HK-2 (cell line): ENCODE data around the gene MTARC2.
"Not testable (repeated sequence)": the region's sequence is repeated elsewhere in the genome, so short reads cannot be mapped to it uniquely, and the experiment has no call there.

ENCODE experiments used
- DNase-seq: peaks from one replicate; pipeline ENCODE4 v3.0.0-alpha.2; 2018; ENCODE audit not compliant: unreplicated experiment

MTARC2 gene

DNA sequence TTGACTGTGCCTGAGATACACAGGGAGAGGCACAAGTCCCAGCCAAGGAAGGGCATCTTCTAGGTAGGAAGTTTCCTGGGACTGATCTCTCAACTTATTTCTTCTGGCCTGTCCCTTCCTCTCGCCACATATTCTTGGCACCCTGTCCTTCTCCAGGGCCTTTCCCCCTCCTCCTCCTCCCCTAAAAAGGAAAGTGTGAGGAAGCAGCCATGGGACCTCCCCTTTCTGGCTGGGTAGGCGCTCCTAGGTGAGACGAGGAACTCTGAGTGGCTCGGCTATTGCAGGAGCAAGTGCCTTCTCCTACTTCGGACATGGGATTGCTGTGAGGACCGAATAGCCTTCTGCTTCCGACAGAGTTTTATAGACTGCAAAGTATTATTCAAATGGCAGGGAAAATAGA, 15.5 kb upstream of the MTARC2 start:
- DNase-seq, result no peak

DNA sequence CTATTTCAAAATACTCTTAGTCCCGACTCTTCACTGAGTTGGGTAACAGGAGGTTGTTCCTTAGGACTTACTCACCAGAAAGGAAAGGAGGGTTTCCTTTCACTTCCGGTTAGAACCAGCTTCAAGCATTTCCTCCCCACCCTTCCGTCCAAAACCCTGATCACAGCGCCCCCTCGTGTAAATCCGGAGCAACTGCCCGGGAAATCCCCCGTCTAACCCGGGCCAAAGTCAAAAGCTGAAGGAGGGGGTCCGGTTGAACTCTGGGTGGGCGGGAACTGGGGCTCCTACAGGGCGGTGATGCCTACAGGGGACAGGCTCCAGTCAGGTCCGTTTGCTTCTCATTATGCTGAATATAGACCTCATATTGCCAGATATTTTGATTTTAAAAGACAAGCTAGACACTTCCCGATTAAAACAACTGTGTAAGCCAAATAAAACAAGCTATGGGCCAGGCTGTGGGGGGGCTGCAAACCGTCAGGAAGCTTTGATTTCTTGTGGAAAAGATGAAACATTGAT, 15.0 kb upstream of the MTARC2 start:
- peak; percentile 92 for DNase-seq

DNA sequence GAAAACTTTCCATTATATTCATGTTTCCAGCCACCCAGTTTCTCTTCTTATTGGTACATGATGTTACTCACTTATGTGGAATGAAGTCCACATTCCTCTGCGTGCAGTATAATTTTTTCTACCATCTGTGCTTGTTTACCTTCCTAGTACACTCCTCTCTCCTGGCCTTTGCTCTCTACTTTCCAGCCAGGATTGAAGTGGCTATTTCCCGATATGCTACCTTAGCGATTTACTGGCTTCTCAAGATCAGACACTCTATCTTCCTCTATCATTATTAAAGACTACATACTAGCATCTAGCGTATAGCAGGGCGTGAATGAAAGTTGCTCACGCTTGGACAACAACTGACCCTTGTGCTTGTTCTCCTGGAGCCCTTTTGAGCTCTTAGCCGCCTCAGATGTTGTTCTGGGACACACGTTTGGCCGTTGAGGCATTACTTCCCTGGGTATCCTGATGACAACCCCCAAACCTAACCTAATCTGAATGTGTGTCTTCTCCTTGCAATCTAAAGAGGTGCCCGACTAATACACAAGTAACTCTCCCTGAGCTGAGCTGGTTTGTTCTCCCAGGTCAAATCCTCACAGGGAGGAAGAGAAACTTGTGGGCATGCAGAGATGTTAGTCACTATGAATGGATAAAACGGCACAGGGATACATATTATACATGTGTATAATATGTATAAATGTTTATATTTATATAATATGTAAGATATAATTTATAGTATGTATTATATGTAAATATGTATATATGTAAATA, 13.4 kb upstream of the MTARC2 start:
- DNase-seq, result no peak

DNA sequence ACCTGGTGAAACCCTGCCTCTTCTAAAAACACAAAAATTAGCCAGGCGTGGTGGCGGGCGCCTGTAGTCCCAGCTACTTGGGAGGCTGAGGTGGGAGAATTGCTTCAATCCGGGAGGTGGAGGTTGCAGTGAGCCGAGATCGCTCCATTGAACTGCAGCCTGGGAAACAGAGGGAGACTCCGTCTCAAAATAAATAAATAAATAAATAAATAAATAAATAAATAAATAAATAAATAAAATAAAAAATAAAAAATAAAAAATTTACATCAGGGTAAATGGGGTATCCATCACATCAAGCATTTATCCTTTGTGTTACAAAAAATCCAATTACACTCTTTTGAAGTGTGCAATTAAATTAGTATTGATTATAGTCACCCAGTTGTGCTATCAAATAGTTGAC, 11.8 kb upstream of the MTARC2 start:
- not testable (repeated sequence) for DNase-seq

DNA sequence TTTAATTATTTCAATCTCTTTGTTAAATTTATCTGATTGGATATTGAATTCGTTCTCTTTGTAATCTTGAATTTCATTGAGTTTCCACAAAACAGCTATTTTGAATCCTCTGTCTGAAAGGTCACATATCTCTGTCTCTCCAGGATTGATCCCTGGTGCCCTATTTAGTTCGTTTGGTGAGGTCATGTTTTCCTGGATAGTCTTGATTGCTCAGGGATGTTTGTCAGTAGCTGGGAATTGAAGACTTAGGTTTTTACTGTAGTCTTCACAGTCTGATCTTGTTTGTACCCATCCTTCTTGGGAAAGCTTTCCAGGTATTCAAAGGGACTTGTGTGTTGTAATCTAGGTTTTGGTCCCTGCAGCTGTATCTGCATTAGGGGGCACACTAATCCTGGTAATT, 6.8 kb upstream of the MTARC2 start:
- no peak for DNase-seq

DNA sequence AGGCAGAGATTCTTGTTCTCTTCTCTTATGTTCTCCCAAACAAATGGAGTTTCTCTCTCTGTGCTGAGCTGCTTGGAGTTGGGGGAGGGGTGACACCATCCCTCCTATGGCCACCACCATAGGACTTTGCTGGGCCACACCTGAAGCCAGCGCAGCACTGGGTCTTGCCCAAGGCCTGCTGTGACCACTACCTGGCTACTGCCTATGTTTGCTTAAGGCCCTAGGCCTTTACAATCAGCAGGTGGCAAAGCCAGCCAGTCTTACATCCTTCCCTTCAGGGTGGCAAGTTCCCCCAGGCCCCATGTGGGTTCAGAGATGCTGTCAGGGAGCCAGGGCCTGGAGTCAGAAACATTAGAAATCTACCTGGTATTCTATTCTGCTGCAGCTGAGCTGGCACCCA, 6.3 kb upstream of the MTARC2 start:
- DNase-seq, result no peak

DNA sequence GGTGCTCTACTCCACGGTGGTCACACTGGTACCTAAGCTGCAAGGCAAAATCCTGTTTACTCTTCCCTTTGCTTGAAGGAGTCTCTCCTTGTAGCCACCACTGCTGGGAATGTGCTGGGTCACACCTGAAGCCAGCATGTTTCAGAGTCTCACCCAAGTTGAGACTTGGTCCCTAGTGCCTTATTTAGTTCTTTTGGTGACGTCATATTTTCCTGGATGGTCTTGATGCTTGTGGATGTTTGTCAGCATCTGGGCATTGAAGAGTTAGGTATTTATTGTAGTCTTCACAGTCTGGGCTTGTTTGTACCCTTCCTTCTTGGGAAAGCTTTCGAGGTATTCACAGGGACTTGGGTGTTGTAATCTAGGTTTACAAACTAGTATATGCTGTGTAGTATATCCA, 5.6 kb upstream of the MTARC2 start:
- DNase-seq, result no peak

DNA sequence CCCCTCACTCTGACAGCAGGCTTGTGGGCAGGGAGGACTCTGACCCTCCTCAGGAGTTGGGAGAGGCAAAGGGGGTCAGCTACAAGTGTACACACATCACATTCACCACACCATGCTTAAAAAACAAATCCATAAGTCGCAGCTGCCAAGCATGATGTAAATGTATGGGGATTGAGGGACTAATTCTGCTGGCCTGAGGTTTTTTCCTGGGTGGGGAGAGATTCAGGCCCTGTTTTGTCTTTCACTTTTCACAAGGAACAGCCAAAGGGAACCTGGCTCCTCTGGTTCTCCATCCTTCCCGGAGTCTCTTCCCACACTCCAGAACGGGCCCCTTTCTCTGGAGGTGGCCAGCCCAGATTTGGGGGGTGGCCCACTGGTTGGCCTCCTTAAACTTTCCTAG, 1.3 kb upstream of the MTARC2 start:
- DNase-seq, result no peak

DNA sequence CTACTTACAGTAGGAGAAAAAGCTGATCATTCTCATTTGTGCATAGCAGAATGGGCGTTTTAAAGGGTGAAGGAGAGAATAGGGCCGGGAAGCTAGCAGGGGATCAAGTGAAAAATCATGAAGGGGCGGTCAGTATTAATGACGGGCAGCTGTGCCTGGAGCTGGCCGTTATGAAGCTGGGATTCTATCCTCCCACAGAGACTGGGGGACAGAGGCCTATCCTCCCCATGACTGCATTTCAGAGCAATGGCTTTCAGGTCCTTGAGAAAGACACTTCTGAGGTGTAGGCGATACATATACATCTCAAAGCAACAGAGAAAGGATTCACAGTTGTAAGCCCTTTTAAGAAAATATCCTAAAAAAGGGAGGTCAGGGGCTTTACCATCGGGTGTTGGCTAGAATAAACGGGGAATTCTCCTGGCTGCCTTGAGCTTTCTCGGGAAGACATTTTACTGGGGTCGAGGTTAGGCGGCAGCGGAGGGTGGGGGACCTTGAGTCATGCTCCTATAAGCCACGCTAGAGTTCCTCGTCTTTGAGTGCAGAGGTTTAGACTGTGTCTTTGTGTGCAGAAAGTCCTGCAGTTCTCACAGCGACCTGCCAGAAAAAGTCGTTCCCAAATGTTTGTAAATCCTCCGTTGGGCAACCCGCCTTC, 559 bp upstream of the MTARC2 start:
- no peak for DNase-seq

DNA sequence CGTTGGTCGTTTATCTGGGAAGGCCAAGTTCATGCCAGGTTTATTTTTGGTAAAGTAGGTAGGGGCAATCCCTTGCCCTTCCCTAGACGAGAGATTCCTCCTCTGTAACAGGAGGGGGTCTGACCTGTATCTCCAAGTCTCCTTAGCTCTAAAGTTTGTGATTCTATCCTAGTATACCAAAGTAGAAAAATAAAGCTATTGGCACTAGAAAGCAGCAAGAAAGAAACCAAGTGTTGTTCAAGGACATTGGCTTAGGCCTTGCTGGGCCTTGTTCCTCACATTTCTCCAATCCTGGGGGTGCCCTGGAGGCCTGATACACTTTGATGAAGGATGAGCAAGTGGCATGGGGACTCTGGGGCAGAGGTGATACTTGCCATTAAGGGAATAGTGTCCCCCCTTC, 814 bp downstream of the MTARC2 start:
- DNase-seq, result no peak

DNA sequence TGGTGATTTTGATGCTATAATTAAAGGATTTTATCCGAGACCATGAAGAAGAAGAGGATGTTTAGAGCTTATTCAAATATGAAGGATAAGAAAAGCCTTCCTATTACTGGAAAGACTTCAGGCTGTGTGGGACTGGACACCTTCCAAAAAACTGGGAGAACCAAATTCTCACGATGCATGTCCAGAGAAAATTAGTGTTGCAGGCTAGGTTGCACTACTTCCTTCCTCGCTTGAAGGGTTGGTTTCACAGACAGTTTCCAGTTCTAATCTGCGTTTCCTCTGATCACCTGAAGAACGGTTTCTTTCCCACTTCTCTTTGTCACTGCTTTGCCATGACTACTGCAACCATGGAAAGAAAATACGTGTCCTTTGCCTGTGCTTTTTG, 2.0 kb downstream of the MTARC2 start:
- DNase-seq, result no peak

DNA sequence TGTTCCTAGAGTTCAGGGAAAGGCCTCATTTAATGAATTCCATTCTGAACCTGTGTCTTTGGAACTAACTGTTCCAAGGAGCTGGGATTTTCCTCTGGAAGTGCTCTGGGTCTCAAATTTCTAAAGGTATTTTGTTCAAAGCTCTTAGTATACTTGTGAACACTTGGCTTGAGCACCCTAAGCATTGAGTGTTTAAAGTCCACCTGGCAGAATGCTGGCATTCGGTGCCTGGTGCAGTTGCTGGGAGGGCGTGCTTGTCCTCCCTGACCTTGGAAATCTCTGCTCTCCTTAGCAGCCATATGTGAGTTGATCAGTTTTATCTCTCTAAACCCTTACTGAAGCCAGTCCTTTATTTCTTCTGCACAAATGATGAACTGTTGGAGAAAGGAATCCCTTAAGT, 3.0 kb downstream of the MTARC2 start:
- no peak for DNase-seq

DNA sequence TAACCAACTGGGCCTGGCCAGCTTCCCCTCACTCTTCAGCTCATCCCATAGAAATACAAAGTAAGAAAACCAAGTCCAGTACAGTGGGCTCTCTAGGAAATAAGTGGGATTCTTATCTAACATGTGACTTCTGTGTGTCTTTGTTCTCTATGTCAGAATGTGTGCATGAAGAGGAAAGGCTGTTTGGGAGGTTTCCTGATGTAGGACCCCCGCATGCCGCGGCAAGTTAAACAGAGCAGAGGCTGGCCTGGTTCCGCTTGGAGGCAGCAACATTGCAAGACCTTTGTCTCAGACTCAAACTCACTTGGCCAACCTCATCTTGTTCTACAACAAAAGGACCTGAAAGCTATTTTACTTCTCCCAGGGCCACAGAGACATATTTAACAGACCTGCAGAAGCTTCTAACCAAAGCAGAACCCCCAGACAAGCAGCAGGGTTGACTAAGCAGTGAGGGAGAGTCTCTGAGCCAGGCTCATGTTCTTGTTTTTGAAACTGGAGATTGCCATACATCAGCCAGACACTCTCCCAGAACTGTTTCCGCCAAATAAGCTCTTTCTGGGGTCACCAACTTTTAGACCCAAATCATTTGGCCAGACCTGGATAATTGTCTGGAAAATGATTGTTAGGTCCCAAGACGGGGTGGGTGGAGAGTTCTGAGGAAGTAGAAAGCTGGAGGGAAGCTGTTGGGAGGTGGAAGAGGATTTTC, 6.2 kb downstream of the MTARC2 start:
- no peak for DNase-seq

DNA sequence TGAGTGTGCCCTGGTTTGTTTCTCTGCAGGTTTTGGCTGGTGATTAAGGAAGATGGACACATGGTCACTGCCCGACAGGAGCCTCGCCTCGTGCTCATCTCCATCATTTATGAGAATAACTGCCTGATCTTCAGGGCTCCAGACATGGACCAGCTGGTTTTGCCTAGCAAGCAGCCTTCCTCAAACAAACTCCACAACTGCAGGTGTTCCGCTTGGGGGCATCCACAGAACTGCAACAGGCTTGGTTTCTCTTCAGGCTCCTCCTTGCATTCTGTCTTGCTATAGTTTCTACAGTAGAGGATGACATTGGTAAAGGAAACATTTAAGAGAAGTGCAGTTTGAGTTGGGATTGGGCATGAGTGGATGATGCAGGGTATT, 6.8 kb downstream of the MTARC2 start:
- no peak for DNase-seq

DNA sequence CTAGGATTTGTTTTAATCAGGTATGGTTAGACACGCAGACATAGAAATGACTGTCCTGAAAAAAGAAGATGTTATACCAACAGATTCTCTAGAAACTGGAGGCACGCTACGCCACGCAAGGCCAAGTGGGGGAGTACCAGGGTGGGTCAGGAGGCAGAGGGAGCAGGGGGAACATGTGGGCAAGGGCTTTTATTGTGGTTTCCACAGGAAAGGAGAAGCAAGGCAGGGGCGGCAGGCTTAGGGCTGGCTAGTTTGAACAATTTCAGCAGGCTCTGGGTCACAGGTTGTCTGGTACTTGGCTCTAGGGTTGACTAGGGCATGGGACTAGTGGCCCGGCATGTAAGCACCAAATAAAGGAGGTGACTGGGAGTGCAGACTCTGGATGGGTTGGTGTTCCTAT, 7.2 kb downstream of the MTARC2 start:
- DNase-seq, result no peak

DNA sequence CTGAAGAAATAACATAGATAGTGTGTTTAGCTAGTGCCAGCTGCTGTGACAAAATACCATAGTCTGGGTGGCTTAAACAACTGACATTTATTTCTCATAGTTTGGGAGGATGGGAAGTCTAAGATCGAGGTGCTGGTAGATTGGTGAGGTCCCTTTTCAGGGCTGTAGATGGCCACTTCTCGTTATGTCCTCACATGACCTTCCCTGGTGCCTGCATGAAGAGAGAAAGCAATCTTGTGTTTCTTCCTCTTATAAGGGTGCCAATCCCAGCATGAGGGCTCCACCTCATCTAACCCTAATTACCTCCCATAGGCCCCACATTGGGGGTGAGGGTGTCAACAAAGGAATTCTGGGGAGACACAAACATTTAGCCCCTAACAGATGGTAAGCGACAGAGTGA, 9.3 kb downstream of the MTARC2 start:
- DNase-seq, result no peak

DNA sequence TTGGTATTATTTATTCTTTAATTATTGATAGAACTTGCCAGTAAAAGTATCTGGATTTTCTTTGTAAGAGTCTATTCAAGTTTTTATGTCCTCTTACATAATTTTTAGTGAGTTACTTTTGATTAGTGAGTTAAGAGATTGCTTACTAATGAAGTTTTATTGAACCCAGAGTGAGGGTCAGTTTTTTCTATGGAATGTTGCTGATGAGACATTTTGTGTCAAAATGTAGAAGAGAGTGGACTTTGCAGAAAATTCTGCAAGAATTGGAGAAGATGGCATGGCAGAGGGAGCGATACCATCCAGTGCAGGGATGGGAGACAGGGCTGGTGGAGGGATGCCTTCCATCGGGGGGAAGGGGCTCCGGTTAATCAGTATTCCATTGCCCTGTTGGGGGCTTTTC, 11.0 kb downstream of the MTARC2 start:
- DNase-seq, result no peak

DNA sequence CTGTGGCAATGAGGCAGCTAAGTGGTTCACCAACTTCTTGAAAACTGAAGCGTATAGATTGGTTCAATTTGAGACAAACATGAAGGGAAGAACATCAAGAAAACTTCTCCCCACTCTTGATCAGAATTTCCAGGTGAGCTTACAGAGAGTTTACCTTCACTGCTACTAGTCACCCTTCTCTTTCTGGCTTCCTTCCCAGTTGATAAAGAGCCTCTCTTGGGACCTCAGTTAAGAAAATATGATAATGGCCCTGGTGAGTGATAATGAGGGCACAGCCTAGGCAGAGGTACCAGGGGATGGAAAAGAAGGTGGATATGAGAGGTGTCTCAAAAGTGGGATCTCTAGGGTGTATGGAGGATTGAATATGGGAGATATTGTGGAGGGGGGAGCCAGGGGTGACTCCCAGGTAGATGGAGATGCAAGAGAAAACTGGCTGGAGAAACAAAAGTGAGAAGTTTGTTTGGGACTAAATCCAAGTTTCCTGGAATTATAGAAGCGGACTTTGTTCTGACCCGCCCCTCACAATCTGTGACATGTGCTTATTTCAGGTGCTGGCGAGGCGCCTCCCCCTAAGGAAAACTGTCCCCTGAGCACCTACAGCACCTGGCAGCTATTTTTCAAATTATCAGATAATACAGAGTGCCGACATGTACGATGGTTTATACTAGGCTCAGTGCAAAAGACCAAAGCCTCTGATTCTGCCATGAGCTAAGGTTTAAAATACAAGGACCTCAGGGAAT, 13.7 kb downstream of the MTARC2 start:
- no peak for DNase-seq

DNA sequence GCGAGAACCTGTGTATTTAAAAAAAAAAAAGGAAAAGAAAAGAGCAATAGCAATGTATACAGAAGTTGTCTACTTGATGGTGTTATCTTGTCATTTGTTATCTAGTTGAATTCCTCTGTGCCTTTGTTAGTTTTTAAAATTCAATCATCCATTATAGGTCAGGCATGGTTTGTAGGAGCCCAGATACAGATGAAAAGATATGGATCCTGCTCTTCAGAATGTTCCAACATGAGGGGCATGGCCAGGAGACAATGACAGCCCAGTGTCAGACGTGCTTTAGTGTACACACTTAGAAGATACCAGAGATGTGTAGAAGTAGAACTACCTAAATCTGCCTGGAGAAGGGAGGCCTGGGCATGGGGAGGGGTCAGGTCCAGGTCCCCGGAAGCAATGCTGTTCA, 16.6 kb downstream of the MTARC2 start:
- no peak for DNase-seq

DNA sequence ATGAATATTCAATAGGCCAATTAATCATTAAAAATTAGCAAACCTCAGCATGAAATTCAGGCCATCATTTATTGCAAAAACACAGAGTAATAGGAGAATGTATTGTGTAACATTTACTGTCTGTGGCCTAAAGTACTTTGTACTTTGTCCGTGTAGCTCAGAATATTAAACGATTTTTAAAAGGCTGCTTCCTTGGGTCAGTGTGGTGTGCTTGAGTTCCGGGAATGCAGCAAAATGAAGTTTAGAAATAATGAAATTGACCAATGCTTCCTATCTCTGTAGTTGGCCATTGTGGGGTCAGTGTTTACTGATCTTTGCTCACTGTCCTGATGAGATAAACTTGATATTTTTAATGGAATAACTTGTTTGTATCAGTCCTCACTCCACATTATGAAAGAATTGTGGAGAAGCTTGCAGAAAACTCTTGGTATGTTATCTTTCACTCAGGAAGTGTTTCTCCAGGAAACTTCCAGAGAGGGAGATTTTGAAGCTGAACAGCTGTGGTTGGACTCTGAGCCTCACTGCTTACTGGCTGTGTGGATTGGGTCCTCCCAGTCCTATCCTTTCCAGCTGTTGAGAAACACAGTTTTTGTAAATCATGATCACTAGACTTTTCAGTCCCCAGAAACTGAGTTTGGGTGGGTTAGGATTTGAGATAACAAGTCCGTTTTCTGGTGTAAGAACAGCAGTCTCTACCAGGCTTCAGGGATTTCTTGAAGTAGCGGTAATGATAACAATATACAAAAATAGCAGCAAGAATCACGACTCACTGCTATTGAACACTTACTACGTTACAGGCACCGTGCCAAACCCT, 19.4 kb downstream of the MTARC2 start:
- DNase-seq, result no peak

DNA sequence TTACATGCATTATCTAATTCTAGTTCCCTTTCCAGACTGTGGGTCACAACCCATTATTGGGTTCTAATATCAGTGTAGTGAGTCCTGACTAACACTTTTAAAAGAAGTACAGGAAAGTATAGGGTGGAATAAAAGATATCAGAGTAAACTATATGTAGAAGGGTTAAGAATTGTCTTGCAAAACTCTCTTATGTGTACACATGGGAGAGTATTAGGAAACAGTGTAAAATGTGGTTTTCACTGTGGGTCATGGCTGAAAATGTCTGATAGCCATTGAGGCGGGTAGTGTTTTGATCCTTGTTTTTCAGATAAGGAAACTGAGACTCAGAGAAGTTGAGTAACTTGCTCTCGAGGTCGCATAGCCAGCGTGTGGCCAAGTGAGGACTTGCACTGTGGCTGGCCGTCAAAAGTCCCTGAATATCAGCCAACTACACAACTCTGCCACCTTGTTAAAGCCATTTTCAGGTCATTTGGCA, 20.0 kb downstream of the MTARC2 start:
- DNase-seq, result no peak
